GM12872 (cell line): Measurements from ENCODE around the gene COA3.

ENCODE experiments used
- CTCF ChIP-seq: IDR thresholded peaks from 3 replicates; pipeline ENCODE4 v1.5.1; 2011; ENCODE audit warnings: low read depth, mild to moderate bottlenecking, low read length, moderate library complexity; ENCODE audit not compliant: insufficient read depth

Gene COA3

GRCh38 chr17:42843358-42843934 lies 44.9 kb upstream of the COA3 start:
- TF ChIP-seq CTCF, result peak; percentile 85

GRCh38 chr17:42841975-42842685 lies 43.6 kb upstream of the COA3 start:
- no peak for TF ChIP-seq CTCF

- TF ChIP-seq CTCF, result no peak
Observed at GRCh38 chr17:42835732-42836131, 37.2 kb upstream of the COA3 start.

- TF ChIP-seq CTCF, result no peak
Observed at GRCh38 chr17:42833767-42834422, 35.4 kb upstream of the COA3 start.

GRCh38 chr17:42832934-42833766 lies 34.6 kb upstream of the COA3 start, which contains the start of gene PSME3:
PSME3 (plus strand) TSS chr17:42833397; CDS start chr17:42833632, 235 bp downstream.
- TF ChIP-seq CTCF, result 0 out of 3 replicates have a peak, but pooled peaks have one; percentile 3

- no peak for TF ChIP-seq CTCF
Observed at GRCh38 chr17:42832213-42832933, 33.9 kb upstream of the COA3 start.
